ENCODE results near the gene CPXM2.

GRCh38 chr10:123929791-123930190 lies 38.2 kb upstream of the CPXM2 start:
- TF ChIP-seq ESRRA (IDR thresholded peaks at IDR 0.05; ENCODE audit: borderline replicate concordance, low read depth) (no peak), ZKSCAN8 (CRISPR knock-in tag; IDR thresholded peaks at IDR 0.05) (no peak), RBM39 (optimal IDR thresholded peaks at IDR 0.05; ENCODE audit: low read depth, low read length) (no peak), POLR2AphosphoS5 (IDR thresholded peaks at IDR 0.05; ENCODE audit: control insufficient read depth, insufficient read depth, low read depth, low read length) (no peak), NRF1 (conservative IDR thresholded peaks at IDR 0.05 in 1 of 2, IDR thresholded peaks at IDR 0.05 in 1 of 2) (no peak), ZNF449 (CRISPR knock-in tag; IDR thresholded peaks at IDR 0.05) (no peak), CTCF (IDR thresholded peaks at IDR 0.05 in 2 of 3, conservative IDR thresholded peaks at IDR 0.05 in 1 of 3; ENCODE audit: insufficient read depth in 2 of 3, low read depth in 1 of 3, low read length in 3 of 3) (no peak), RAD21 (CRISPR knock-in tag; conservative IDR thresholded peaks at IDR 0.05 in 1 of 2, IDR thresholded peaks at IDR 0.05 in 1 of 2) (no peak), HSF4 (CRISPR knock-in tag; IDR thresholded peaks at IDR 0.05; ENCODE audit: borderline replicate concordance) (no peak), PPARD (CRISPR knock-in tag; IDR thresholded peaks at IDR 0.05) (no peak), POLR2A (conservative IDR thresholded peaks at IDR 0.05) (no peak)

Data from K562 (cell line).